Measurements from ENCODE around the gene TFR2.

GRCh38 chr7:100687751-100688300 lies 46.5 kb upstream of the TFR2 start:
- TF ChIP-seq CTCF (IDR thresholded peaks at IDR 0.05) = no peak
- no peak for TF ChIP-seq POLR2A (IDR thresholded peaks at IDR 0.05)
- no peak for TF ChIP-seq EP300 (IDR thresholded peaks at IDR 0.05)
- no peak for TF ChIP-seq POLR2AphosphoS5 (IDR thresholded peaks at IDR 0.05)
